ENCODE data around the gene COA1. TPM values are rescaled to one million over a fixed set of nuclear protein-coding genes. Genes with fewer than 3 reads are reported as not detected.

Gene COA1
- total RNA-seq, 2 experiments from 2014 or later, result 63.9 to 96.0 TPM

- Histone ChIP-seq H3K4me2 (ENCODE audit: low read length) (no peak overlapping the region), H4K20me1 (ENCODE audit: insufficient read depth, low read length) (no peaks in the 10 kb centered on the region), H2AFZ (ENCODE audit: low read length) (no peak overlapping the region), H3K79me2 (ENCODE audit: insufficient read depth, low read depth, low read length) (no peaks in the 10 kb centered on the region), H3K9me3 (ENCODE audit: low read length) (no peaks in the 10 kb centered on the region), H3K27ac (ENCODE audit: low read depth, low read length, poor library complexity, severe bottlenecking) (no peak overlapping the region), H3K4me3 (ENCODE audit: low read depth, low read length, poor library complexity, severe bottlenecking) (no peak overlapping the region), H3K4me1 (ENCODE audit: insufficient read depth, low read length, poor library complexity, severe bottlenecking) (no peaks in the 10 kb centered on the region), H3K36me3 (ENCODE audit: insufficient read depth, low read length) (no peaks in the 10 kb centered on the region), H3K9me2 (ENCODE audit: insufficient read depth, low read length) (0 out of 2 replicates have a peak, but pooled peaks cover 3% of the 10 kb centered on the region)
- TF ChIP-seq EZH2phosphoT487 (IDR thresholded peaks at IDR 0.05; ENCODE audit: borderline replicate concordance, low read depth, low read length) (no peak), CTCF (conservative IDR thresholded peaks at IDR 0.05; ENCODE audit: low read length) (no peak)
- POLR2A ChIA-PET, result interaction anchor here (1.1 kb wide), 1 partner anchor 11 kb away, joined by 3 read pairs; no protein-coding TSS in a partner anchor
- BruUV-seq (replicated peaks), result no TSS peak
- no peak for DNase-seq (ENCODE audit: low spot score)
- CTCF ChIA-PET (ENCODE audit: unreplicated experiment), result no interaction called here
- intact Hi-C loops (cut with micrococcal nuclease; ENCODE audit: unreplicated experiment), result no loop called here
Measured at GRCh38 chr7:43737467-43738127, 8.3 kb upstream of the COA1 start.

- no peak overlapping the region for H3K4me2 ChIP-seq (ENCODE audit: low read length)
- TF ChIP-seq CTCF (conservative IDR thresholded peaks at IDR 0.05; ENCODE audit: low read length), result no peak
- TF ChIP-seq EZH2phosphoT487 (IDR thresholded peaks at IDR 0.05; ENCODE audit: borderline replicate concordance, low read depth, low read length), result no peak
- no peaks in the 10 kb centered on the region for H3K4me1 ChIP-seq (ENCODE audit: insufficient read depth, low read length, poor library complexity, severe bottlenecking)
- no peaks in the 10 kb centered on the region for H3K79me2 ChIP-seq (ENCODE audit: insufficient read depth, low read depth, low read length)
- DNase-seq (ENCODE audit: low spot score), result no peak
- no TSS peak for BruUV-seq (replicated peaks)
- intact Hi-C loops (cut with micrococcal nuclease; ENCODE audit: unreplicated experiment), result no loop called here
- CTCF ChIA-PET (ENCODE audit: unreplicated experiment), result no interaction called here
- H3K27ac ChIP-seq (ENCODE audit: low read depth, low read length, poor library complexity, severe bottlenecking), result no peak overlapping the region
- no peak overlapping the region for H2AFZ ChIP-seq (ENCODE audit: low read length)
- POLR2A ChIA-PET, result interaction anchor here (0.6 to 1.1 kb wide), 3 partner anchors 13 to 416 kb away, joined by 3 to 10 read pairs (median 3); no protein-coding TSS in a partner anchor
- no peak overlapping the region for H3K4me3 ChIP-seq (ENCODE audit: low read depth, low read length, poor library complexity, severe bottlenecking)
- H3K36me3 ChIP-seq (ENCODE audit: insufficient read depth, low read length), result no peaks in the 10 kb centered on the region
- H4K20me1 ChIP-seq (ENCODE audit: insufficient read depth, low read length), result no peaks in the 10 kb centered on the region
- no peaks in the 10 kb centered on the region for H3K9me3 ChIP-seq (ENCODE audit: low read length)
- H3K9me2 ChIP-seq (ENCODE audit: insufficient read depth, low read length), result 0 out of 2 replicates have a peak, but pooled peaks cover 3% of the 10 kb centered on the region
Measured at GRCh38 chr7:43735802-43736603, 6.7 kb upstream of the COA1 start.
